HEK293 (cell line): Measurements from ENCODE around the gene BBX.

Experiments
- CTCF ChIA-PET: fragments of 350-600 bp; formaldehyde crosslinking; extraction: SDS; loops from one replicate; lab custom pipeline; 2021; ENCODE audit warnings: antibody characterized with exemption; lab: Yijun Ruan, JAX
- POLR2A ChIA-PET: fragments of 300-600 bp; formaldehyde crosslinking; extraction: SDS; loops from one replicate; lab custom pipeline; 2020; ENCODE audit warnings: antibody characterized with exemption, inconsistent platforms; lab: Yijun Ruan, JAX
- H3K27ac ChIP-seq: fragments of 200-500 bp; sonication (Bioruptor generic); 2 replicates; pipeline ENCODE4 v1.5.1; 2014; ENCODE audit warnings: low read depth, low read length, control low read depth, inconsistent platforms; ENCODE audit errors: extremely low read depth
- H3K36me3 ChIP-seq, 2 experiments: fragments of 200-500 bp in 1 of 2; sonication (Bioruptor generic) in 1 of 2; 1 replicate in 1 of 2; 2 replicates in 1 of 2; pipeline ENCODE4 v1.5.1; 2014 to 2017; ENCODE audit warnings: inconsistent platforms in 2 of 2, low read length in 2 of 2; ENCODE audit not compliant: control insufficient read depth in 2 of 2, insufficient read depth in 1 of 2
- H3K4me1 ChIP-seq: fragments of 200-500 bp; sonication (Bioruptor generic); 2 replicates; pipeline ENCODE4 v1.5.1; 2014; ENCODE audit warnings: mild to moderate bottlenecking, low read length, inconsistent platforms; ENCODE audit not compliant: control insufficient read depth, insufficient read depth
- H3K4me3 ChIP-seq: 2 replicates; pipeline ENCODE4 v1.5.1; 2011; ENCODE audit warnings: low read depth, mild to moderate bottlenecking, control low read depth, low read length, moderate library complexity
- H3K9me3 ChIP-seq: fragments of 200-500 bp; sonication (Bioruptor generic); 2 replicates; pipeline ENCODE4 v1.5.1; 2014; ENCODE audit warnings: low read depth, low read length, inconsistent platforms; ENCODE audit not compliant: control insufficient read depth, insufficient read depth
- GLI4 ChIP-seq: fragments of 450-650 bp; formaldehyde crosslinking; IDR thresholded peaks from 2 replicates; pipeline ENCODE4 v1.5.1; 2016; ENCODE audit warnings: missing biosample characterization, missing genetic modification characterization
- GLIS2 ChIP-seq: fragments of 450-650 bp; formaldehyde crosslinking; IDR thresholded peaks from 2 replicates; pipeline ENCODE4 v1.5.1; 2016; ENCODE audit warnings: missing biosample characterization, missing genetic modification characterization
- IKZF3 ChIP-seq: fragments of 450-650 bp; IDR thresholded peaks from 2 replicates; pipeline ENCODE4 v1.5.0; 2018; ENCODE audit warnings: missing biosample characterization, mild to moderate bottlenecking, missing genetic modification characterization, moderate library complexity
- ZBTB1 ChIP-seq: fragments of 450-650 bp; formaldehyde crosslinking; IDR thresholded peaks from 2 replicates; pipeline ENCODE4 v1.5.1; 2016; ENCODE audit warnings: missing biosample characterization, missing genetic modification characterization
- ZNF121 ChIP-seq: fragments of 450-650 bp; formaldehyde crosslinking; IDR thresholded peaks from 2 replicates; pipeline ENCODE4 v1.5.1; 2016; ENCODE audit warnings: missing biosample characterization, missing genetic modification characterization
- ZNF146 ChIP-seq: fragments of 450-650 bp; formaldehyde crosslinking; IDR thresholded peaks from 2 replicates; pipeline ENCODE4 v1.5.1; 2016; ENCODE audit warnings: missing biosample characterization, missing genetic modification characterization
- ZNF324 ChIP-seq: fragments of 450-650 bp; formaldehyde crosslinking; IDR thresholded peaks from 2 replicates; pipeline ENCODE4 v1.5.1; 2016; ENCODE audit warnings: missing biosample characterization, missing genetic modification characterization
- ZNF514 ChIP-seq: fragments of 450-650 bp; formaldehyde crosslinking; IDR thresholded peaks from 2 replicates; pipeline ENCODE4 v1.5.1; 2016; ENCODE audit warnings: missing biosample characterization, missing genetic modification characterization
- ZNF544 ChIP-seq: fragments of 450-650 bp; formaldehyde crosslinking; IDR thresholded peaks from 2 replicates; pipeline ENCODE4 v1.5.0; 2017; ENCODE audit warnings: missing biosample characterization, missing genetic modification characterization
- ZNF560 ChIP-seq: fragments of 450-650 bp; formaldehyde crosslinking; IDR thresholded peaks from 2 replicates; pipeline ENCODE4 v1.5.1; 2017; ENCODE audit warnings: missing biosample characterization, missing genetic modification characterization, borderline replicate concordance
- ZNF561 ChIP-seq: fragments of 450-650 bp; IDR thresholded peaks from 2 replicates; pipeline ENCODE4 v1.5.1; 2018; ENCODE audit warnings: missing biosample characterization, missing genetic modification characterization, borderline replicate concordance
- ZNF621 ChIP-seq: fragments of 450-650 bp; formaldehyde crosslinking; IDR thresholded peaks from 2 replicates; pipeline ENCODE4 v1.5.1; 2017; ENCODE audit warnings: missing biosample characterization, missing genetic modification characterization
- ZNF626 ChIP-seq: fragments of 450-650 bp; sonication (Bioruptor Pico); formaldehyde crosslinking; IDR thresholded peaks from 2 replicates; pipeline ENCODE4 v1.5.1; 2018; ENCODE audit warnings: missing biosample characterization, missing genetic modification characterization, inconsistent platforms
- ZNF654 ChIP-seq: fragments of 450-650 bp; formaldehyde crosslinking; IDR thresholded peaks from 2 replicates; pipeline ENCODE4 v1.5.1; 2016; ENCODE audit warnings: low read depth, missing biosample characterization, missing genetic modification characterization
- ZNF707 ChIP-seq: fragments of 450-650 bp; formaldehyde crosslinking; IDR thresholded peaks from 2 replicates; pipeline ENCODE4 v1.5.1; 2016; ENCODE audit warnings: missing biosample characterization, missing genetic modification characterization
- ZNF747 ChIP-seq: fragments of 450-650 bp; formaldehyde crosslinking; IDR thresholded peaks from 2 replicates; pipeline ENCODE4 v1.5.1; 2016; ENCODE audit warnings: missing biosample characterization, missing genetic modification characterization
- TF ChIP-seq, protein P1 (sequence below): fragments of 450-650 bp; formaldehyde crosslinking; IDR thresholded peaks from 2 replicates; pipeline ENCODE4 v1.5.0; 2017; ENCODE audit warnings: missing biosample characterization, missing genetic modification characterization, borderline replicate concordance

The BBX gene

DNA sequence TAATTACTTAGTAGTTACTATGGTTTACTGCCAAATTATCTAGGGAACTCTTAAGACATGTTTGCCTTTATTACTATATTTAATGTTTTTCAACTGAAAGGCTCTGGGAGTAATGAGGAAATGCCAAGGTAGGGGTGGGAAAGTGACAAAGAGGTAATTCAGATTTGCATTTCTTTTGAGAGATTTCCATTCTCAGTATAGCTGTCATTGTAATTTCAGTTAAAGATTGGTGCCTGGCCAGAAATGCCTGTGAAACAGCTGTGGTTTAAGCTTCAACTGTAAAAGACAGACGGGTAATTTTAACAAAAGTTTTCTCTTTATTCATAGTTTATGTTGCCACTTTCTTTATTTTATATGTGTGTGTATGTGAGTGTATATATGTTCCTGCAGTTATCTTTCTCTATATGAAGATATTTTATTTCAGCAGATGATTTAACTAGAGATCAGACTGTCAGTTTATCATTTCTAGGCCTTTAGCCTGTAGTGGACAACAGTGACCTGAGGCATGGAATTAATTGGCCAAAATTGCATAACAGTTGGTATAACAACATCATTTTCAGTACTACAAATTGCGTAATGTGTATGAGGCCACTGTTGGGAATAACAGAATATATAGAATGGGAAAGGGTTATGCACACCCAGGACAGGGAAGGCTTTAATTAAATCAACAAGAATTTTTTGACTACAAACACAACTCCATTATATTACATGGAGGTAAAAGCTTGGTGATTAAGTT lies 119.0 kb downstream of the BBX start:
- Histone ChIP-seq H3K27ac (no peak overlapping the region), H3K9me3 (no peaks in the 10 kb centered on the region), H3K4me3 (no peak overlapping the region), H3K36me3 (no peaks in the 10 kb centered on the region), H3K4me1 (no peaks in the 10 kb centered on the region)
- TF ChIP-seq ZNF561 (tag by site-specific recombination) (no peak), ZNF654 (tag by site-specific recombination) (no peak), ZNF560 (tag by site-specific recombination) (no peak), ZNF514 (tag by site-specific recombination) (no peak), ZNF621 (tag by site-specific recombination) (no peak)
- CTCF ChIA-PET = interaction anchor here (1.2 to 1.7 kb wide), 2 partner anchors 15 to 48 kb away, joined by 3 to 5 read pairs; no protein-coding TSS in a partner anchor
- POLR2A ChIA-PET = no interaction called here

DNA sequence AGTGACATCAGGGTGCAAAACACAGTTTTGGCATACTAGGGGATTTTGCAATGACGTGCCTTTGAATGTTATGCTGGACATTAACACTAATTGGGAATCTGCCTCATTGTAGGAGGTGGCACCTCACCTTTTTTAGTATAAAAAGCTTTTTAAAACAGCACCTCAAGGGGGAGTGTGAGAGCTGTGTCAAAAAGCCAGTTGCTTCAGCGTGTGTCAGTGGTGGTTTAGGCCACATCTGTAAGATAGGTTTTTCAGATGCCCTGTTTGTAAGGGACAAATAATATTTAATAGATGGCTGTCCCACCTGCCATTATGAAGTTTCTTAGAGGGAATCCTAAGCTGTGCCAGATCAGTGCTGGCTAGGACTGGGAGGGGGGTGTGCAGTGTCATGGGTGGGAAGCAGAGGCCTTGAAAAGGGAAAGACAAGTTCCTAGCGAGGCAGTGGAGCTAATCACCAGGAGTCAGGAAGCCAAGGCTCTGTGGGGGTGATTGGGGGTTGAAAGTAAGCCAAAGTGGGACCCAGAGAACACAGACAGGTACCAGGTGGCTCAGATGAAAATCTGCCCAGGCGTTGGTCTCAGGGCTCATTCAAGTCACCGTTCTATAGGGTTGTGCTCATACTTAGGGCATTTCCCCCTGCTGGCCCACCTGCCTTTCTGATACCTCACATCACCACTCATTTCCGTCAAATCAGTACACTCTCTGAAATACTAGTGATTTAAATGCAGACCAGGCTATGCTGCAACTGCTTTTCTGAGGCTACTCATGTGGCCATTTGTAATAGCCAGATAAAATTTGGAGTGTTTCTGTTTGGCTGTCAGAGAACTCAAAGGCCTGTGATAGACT lies 120.5 kb downstream of the BBX start:
- TF ChIP-seq IKZF3 (tag by site-specific recombination) (no peak), ZNF654 (tag by site-specific recombination) (0 out of 2 replicates have a peak, but pooled peaks have one; percentile 4), ZBTB1 (no peak)
- Histone ChIP-seq H3K4me1 (no peaks in the 10 kb centered on the region), H3K27ac (no peak overlapping the region), H3K9me3 (no peaks in the 10 kb centered on the region), H3K4me3 (no peak overlapping the region), H3K36me3 (no peaks in the 10 kb centered on the region)
- ChIA-PET CTCF (interaction anchor here (0.9 to 1.8 kb wide), 4 partner anchors 14 to 33 kb away, joined by 3 to 5 read pairs (median 3); no protein-coding TSS in a partner anchor), POLR2A (no interaction called here)

DNA sequence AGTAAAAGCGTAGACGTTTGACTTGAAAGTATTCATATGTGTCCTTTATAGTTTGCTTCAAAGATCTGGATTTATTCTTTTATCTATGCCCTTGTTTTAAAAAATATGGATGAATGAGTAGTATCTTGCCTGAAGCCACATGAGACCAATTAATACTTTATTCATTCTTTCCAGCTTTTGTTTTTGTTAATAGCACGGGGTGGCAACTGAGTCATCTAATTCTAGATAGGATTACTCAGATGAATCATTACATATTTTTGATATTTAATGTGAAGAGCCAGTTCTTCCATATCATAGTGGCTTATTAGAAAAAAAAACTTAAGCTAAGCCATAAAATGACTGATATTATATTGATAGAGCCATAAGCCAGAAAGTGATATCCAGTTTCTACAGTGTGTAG lies 121.9 kb downstream of the BBX start:
- Histone ChIP-seq H3K27ac (no peak overlapping the region), H3K36me3 (peaks cover 0 to 3% of the 10 kb centered on the region in 2 experiments; a peak in 1 of 3 replicates), H3K4me1 (no peaks in the 10 kb centered on the region), H3K9me3 (no peaks in the 10 kb centered on the region), H3K4me3 (no peak overlapping the region)
- ChIA-PET POLR2A (no interaction called here), CTCF (interaction anchor here (1.8 kb wide), 1 partner anchor 16 kb away, joined by 5 read pairs; no protein-coding TSS in a partner anchor)
- TF ChIP-seq GLIS2 (tag by site-specific recombination) (no peak), ZNF747 (tag by site-specific recombination) (no peak), ZNF544 (tag by site-specific recombination) (no peak), ZNF707 (tag by site-specific recombination) (no peak), ZNF121 (no peak), ZNF146 (no peak), ZNF626 (tag by site-specific recombination) (no peak), GLI4 (tag by site-specific recombination) (no peak), ZNF324 (tag by site-specific recombination) (no peak)
- TF ChIP-seq, protein P1, sequence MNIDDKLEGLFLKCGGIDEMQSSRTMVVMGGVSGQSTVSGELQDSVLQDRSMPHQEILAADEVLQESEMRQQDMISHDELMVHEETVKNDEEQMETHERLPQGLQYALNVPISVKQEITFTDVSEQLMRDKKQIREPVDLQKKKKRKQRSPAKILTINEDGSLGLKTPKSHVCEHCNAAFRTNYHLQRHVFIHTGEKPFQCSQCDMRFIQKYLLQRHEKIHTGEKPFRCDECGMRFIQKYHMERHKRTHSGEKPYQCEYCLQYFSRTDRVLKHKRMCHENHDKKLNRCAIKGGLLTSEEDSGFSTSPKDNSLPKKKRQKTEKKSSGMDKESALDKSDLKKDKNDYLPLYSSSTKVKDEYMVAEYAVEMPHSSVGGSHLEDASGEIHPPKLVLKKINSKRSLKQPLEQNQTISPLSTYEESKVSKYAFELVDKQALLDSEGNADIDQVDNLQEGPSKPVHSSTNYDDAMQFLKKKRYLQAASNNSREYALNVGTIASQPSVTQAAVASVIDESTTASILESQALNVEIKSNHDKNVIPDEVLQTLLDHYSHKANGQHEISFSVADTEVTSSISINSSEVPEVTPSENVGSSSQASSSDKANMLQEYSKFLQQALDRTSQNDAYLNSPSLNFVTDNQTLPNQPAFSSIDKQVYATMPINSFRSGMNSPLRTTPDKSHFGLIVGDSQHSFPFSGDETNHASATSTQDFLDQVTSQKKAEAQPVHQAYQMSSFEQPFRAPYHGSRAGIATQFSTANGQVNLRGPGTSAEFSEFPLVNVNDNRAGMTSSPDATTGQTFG = no peak
- TF ChIP-seq, all 188 proteins: peak for 0
